ENCODE results near the gene TRAM1L1.

TRAM1L1 gene

GRCh38 chr4:117084866-117085701 lies at the start of gene TRAM1L1:
TSS of gene TRAM1L1 (minus strand) at chr4:117085576. CDS start at chr4:117085393, 183 bp downstream.
- DNase-seq (ENCODE audit: low read depth, low spot score), result no peak

DNA sequence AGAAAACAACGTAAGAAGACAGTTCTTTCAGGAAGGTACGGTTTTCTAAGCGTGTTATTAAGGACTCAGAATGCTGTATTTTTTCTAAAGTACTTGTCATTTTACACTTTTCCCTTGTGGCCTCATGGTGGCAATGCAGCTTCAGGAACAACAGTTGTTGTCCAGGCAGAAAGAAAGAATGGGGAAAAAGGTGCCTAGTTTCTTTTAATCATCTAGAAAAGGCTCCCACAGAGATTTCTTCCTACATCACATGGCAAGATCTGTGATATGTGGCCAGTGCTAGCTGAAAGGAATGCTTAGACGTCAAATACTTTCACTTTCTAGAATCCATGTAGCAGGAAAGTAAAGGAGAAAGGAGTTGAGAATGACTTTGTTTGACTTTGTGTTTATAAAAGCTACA lies 49.0 kb upstream of the TRAM1L1 start:
- DNase-seq (ENCODE audit: low read depth, low spot score), result no peak

DNA sequence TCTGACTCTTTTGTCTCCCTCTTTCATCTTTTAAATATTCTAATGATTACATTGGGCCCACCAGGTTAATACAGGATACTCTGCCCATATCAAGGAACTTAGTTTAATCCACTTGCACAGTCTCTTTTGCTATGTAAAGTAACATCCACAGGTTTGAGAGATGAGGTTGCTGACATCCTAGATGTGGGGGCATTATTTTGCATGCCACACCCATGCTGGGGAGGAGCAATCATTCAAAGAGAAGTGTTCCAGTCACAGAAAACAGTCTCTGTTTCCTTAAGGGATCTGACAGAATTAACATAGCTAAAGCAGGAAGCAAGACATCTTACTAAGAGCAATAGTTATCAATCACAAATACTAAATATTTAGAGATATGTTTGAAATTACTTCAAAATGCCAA lies 11.5 kb upstream of the TRAM1L1 start:
- no peak for DNase-seq (ENCODE audit: low read depth, low spot score)

DNA sequence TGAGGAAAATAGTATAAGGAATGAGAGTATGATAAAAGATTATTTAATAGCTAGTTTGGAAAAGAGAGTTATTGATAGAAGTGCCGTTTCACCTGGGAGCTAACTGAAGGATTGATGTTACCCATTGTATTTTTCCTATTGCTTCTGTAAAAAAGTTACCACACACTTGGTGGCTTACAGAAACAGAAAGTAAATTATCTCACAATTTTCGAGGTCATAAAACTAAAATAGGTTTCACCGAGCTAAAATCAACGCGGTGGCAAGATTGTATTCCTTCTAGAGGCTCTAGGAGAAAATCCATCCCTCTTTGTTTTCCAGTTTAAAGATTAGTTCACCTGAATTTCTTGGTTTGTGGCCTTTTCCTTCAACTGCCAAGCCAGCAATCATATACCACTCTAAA lies 11.1 kb upstream of the TRAM1L1 start:
- DNase-seq (ENCODE audit: low read depth, low spot score), result no peak

DNA sequence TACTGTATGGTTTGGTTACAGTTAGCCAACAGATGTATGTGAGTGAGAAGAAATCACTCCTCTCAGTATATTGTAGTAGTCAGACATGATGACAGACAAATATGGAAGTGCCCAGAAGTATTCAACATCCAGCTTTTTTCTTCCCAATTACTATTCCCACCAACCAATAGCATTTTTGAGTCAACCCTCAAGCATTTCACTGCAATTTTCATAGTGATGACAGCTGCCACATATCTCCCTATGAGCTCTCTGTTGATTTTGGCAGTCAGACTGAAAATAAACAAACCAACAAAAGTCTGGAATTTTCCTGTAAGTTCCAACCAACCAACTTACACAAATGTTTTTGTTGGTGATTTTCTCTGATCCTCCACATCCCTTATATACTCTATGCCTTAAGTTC lies 8.2 kb upstream of the TRAM1L1 start:
- no peak for DNase-seq (ENCODE audit: low read depth, low spot score)

DNA sequence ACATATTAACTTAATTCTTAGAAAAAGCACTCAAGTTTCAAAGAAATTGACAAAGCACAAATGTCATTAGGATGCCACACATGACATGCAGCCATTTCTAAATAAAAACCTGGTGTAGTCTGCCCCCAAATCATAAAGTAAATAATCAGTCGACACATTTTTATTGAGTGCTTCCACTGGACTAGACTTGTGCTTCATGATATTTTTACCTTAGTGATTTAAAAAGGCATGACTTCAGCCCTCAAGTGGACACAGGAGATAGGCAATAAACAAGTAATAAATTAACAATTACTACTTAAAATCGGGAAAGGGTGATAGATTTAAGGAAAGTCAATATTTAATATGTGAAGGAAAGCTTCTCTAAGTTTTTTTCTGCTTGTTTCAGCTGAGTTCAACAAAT lies 7.6 kb downstream of the TRAM1L1 start:
- no peak for DNase-seq (ENCODE audit: low read depth, low spot score)

DNA sequence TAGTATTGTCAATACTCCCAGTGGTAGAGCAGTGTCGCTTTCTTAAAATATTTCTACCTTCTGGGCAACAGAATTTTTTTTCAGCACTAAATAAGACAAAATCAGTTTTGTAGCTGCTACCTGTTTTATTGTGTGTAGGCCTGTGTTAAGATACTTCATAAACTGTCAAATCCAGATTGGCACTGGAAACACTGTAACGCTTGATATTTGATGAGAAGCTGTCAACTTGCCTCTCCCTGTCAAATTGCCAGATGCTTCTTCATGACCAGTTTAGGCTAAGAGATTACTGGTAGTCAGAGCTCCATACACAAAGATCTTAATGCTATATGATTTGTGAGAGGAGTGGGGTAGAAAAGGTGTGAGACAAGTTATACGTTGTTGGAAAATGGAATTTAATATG lies 17.3 kb downstream of the TRAM1L1 start:
- DNase-seq (ENCODE audit: low read depth, low spot score), result no peak

DNA sequence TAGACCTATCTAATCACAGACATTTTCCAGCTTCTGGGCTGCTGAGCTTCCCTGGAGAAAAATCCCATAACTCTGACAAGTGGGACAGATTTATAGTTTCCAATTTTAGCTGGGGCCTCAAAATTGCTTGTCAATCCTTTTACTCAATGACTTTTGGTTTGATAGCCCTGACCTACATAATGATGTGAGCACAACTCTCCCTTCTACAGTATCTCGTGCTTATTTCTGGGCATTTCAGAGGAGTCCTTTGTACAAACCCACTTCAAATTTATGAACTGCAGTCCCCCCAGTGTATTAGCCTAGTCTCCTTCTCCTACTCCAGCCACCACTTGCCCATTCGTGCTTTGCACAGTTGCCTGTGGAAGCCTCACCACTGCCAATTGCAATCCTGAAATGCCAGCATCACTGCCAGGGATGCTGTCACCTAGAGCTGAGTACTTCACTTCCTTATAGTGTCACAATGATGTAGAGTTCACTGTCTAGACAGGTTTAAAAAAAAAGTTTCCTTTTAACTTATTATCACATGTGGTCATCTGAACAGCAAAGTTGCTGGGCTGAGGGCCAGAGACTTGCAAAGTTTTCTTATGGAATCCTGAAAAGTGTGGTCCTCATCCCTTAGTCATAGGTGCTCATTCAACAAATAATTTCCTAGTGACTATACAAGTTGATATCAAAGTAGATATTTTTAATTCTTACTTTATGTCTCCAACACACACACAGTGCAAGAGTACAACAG lies 21.2 kb downstream of the TRAM1L1 start:
- no peak for DNase-seq (ENCODE audit: low read depth, low spot score)

- no peak for DNase-seq (ENCODE audit: low read depth, low spot score)
Observed at GRCh38 chr4:117042962-117043361, 42.4 kb downstream of the TRAM1L1 start.

Measured in activated CD4-positive, CD25-positive, alpha-beta regulatory T cell treated with anti-CD3 and anti-CD28 coated beads, Interleukin-2, amount 50 U/mL, for 16 hours (primary cell).